AG09319 (cell line): ENCODE results near the gene GNRHR.

Experiments used
- DNase-seq: peaks from one replicate; pipeline ENCODE4 v3.0.0-alpha.2; 2010; ENCODE audit warnings: low read depth; ENCODE audit errors: extremely low read depth
- TF ChIP-seq, protein P1 (sequence below): IDR thresholded peaks from 2 replicates; pipeline ENCODE4 v1.5.1; 2011; ENCODE audit warnings: low read depth, mild to moderate bottlenecking, inconsistent platforms, low read length, moderate library complexity

The GNRHR gene, protein sequence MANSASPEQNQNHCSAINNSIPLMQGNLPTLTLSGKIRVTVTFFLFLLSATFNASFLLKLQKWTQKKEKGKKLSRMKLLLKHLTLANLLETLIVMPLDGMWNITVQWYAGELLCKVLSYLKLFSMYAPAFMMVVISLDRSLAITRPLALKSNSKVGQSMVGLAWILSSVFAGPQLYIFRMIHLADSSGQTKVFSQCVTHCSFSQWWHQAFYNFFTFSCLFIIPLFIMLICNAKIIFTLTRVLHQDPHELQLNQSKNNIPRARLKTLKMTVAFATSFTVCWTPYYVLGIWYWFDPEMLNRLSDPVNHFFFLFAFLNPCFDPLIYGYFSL

DNA sequence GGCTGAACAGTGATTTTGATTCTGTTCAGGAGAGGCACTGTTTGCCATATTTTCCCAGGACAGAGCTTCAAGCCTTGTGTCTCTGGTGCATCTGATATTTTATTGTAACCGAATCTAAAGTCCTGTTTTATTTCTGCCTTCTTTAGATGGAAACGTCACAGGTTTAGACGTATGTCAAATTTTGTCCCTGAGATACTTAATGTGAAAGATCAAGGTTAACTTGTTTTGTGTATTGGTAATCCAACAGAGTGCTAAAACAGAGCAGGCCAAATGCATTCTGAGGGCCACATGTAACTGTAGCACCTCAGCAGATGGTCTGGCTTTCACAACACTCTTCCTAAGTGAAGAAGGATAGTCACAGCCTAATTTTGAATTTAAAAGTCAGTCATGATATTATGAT, at the start of gene GNRHR:
GNRHR (minus strand) TSS at position 101 of the 400 bp plus-strand sequence; CDS start at position 48, 53 bp downstream.
- TF ChIP-seq, protein P1, sequence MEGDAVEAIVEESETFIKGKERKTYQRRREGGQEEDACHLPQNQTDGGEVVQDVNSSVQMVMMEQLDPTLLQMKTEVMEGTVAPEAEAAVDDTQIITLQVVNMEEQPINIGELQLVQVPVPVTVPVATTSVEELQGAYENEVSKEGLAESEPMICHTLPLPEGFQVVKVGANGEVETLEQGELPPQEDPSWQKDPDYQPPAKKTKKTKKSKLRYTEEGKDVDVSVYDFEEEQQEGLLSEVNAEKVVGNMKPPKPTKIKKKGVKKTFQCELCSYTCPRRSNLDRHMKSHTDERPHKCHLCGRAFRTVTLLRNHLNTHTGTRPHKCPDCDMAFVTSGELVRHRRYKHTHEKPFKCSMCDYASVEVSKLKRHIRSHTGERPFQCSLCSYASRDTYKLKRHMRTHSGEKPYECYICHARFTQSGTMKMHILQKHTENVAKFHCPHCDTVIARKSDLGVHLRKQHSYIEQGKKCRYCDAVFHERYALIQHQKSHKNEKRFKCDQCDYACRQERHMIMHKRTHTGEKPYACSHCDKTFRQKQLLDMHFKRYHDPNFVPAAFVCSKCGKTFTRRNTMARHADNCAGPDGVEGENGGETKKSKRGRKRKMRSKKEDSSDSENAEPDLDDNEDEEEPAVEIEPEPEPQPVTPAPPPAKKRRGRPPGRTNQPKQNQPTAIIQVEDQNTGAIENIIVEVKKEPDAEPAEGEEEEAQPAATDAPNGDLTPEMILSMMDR: no peak
- no peak for DNase-seq

DNA sequence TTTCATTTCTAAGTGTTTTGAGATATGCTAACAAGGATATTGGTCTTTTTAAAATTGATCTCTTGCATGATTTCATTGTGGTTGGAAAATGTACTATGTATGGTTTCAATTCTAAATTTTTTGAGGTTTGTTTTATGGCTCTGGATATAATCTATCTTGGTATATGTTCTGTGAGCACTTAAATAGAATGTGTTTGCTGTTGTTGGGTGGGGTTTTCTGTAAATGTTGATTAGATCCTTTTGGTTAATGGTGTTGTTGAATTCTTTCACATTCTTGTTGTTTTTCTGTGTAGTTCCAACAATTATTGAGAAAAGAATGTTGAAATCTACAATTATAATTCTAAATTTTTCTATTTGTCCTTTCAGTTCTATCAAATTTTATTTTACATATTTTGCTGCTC, 42.6 kb upstream of the GNRHR start:
- no peak for DNase-seq
- TF ChIP-seq, protein P1: no peak

DNA sequence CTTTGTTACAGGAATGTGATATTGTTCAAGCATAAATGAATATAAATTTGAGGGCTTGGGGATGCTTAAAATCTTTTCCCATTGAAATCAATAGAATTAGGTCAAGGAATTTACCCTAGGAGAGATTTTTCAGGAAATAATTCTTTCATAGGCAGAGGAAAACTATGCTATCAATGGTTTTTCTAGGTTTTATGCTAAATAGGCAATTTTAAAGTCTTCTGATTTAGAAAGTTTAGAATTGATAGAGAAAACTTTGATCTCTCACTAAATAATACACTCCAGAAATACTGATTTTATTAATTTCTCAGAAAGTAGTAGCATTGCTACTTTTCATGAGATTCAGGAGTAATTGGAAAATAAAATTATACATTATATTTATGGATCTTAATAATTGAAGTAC, 36.5 kb upstream of the GNRHR start:
- TF ChIP-seq, protein P1: no peak
- no peak for DNase-seq

DNA sequence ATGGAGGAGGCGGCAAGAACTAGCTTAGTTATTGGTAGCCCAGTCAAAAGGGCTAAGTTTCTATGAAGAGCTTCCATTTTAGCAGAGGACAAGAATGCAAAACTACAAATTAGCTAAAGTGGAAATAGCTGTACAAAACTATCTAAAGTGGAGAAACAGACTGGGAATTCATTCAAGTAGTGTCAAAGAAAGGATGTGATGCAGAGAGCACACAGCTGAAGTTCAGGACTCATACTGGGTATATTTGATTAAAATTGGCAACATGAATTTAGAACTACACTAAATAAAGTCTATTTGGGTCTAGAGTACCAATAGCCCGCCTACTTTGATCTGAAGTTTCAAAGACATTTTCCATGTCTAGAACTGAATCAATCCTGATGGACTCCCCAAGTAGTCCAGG, 33.1 kb upstream of the GNRHR start:
- TF ChIP-seq, protein P1: no peak
- DNase-seq: no peak

DNA sequence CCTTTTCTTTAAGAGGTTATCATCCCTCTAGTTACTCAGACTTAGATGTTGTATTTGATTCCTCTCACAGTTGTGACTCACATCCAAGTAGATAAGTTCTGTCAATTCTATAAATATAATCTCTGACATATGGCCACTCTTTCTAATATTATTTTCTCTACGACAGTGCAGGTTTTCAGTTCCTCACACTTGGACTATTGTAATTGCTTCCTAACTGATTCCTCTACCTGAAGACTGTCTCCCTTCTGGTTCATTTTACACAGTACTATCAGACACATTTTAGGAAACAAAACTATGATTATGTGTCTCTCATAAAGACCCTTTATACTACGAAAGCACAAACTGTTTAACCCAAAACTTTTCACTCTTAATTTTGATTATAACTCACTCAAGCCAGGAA, 31.3 kb upstream of the GNRHR start:
- TF ChIP-seq, protein P1: no peak
- DNase-seq: no peak

DNA sequence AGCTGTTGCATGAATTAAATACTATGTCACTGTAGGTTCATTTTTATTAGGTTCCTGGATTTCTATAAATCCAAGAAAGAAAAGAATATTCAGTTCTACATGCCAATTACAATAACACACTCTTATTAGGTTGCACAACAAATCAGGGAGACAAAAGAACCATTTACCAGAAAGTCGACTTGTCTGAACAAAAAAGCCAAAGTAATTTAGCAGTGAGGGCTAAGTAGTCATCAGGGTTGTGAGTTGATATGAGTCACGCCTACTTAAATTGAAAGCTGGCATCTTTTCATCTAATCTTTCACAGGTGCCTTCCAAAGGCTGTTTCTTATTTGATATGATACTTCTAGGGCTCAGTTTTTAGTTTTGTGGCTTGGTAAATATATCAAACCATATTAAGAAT, 25.4 kb upstream of the GNRHR start:
- TF ChIP-seq, protein P1: no peak
- no peak for DNase-seq

DNA sequence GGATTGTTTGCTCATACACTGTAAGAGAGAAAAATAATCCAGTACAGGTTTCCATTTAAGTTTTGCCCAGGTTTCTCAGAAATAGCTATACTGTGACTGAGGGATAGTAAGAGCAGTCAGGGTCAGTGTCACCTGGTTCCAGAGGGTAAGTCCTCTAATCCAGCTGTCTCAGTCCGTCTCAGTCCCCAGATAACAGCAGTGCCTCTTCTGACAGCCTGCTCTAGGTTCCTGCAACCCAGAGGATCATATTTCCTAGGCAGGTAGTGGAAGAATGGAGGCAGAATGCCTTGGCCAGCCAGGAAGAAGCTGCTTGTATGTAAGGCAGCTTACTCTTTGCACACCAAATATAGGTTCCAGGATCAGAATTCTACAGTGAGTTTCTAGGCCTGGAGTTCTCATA, 22.6 kb upstream of the GNRHR start:
- TF ChIP-seq, protein P1: no peak
- DNase-seq: no peak
